Gastroesophageal sphincter (tissue), 3 donors: Measurements from ENCODE around the gene TUBGCP5.
"Not testable (repeated sequence)": the region's sequence is repeated elsewhere in the genome, so short reads cannot be mapped to it uniquely, and the experiment has no call there.

Experiments used
- CTCF ChIP-seq, 4 experiments: fragments of 200-600 bp in 2 of 4; fragments of 450-650 bp in 2 of 4; sonication (generic) in 1 of 4; IDR thresholded peaks; one replicate each; pipeline ENCODE4 v1.5.1; 2017 to 2019; ENCODE audit warnings: antibody characterized with exemption in 4 of 4, mild to moderate bottlenecking in 2 of 4, moderate library complexity in 2 of 4
- EP300 ChIP-seq: sonication (generic); formaldehyde crosslinking; IDR thresholded peaks from one replicate; pipeline ENCODE4 v1.6.1; 2017; ENCODE audit warnings: antibody characterized with exemption, mild to moderate bottlenecking
- POLR2A ChIP-seq, 2 donors: fragments of 450-650 bp; IDR thresholded peaks; one replicate each; pipeline ENCODE4 v1.6.1; 2017; ENCODE audit warnings: antibody characterized with exemption in 2 of 2, mild to moderate bottlenecking in 2 of 2, moderate library complexity in 1 of 2
- POLR2AphosphoS5 ChIP-seq: sonication (generic); formaldehyde crosslinking; IDR thresholded peaks from one replicate; pipeline ENCODE4 v1.6.1; 2017; ENCODE audit warnings: antibody characterized with exemption

GRCh38 chr15:23043987-23044386 lies 4.6 kb upstream of the TUBGCP5 start:
- not testable (repeated sequence) for TF ChIP-seq CTCF (IDR thresholded peaks at IDR 0.05); EP300; POLR2A (IDR thresholded peaks at IDR 0.05); POLR2AphosphoS5
